Psoas muscle (tissue), 8 donors: Measurements from ENCODE around the gene NAAA. TPM values are rescaled to one million over a fixed set of nuclear protein-coding genes. Genes with fewer than 3 reads are reported as not detected.

ENCODE experiments used
- ATAC-seq, 4 donors: fragments of 200-7000 bp; cut with Tn5 transposase; one replicate each; pipeline ENCODE4 v1.9.1; 2020; ENCODE audit warnings: moderate library complexity in 3 of 4, mild to moderate bottlenecking in 2 of 4
- DNase-seq, 2 donors: peaks; one replicate each; pipeline ENCODE4 v3.0.0-alpha.2; 2020
- H3K27ac ChIP-seq: fragments of 200-600 bp; one replicate; pipeline ENCODE4 v1.8.0; 2022
- H3K27me3 ChIP-seq, 3 donors: fragments of 200-600 bp in 1 of 3; one replicate each; pipeline versions ENCODE4 v1.6.1 to v1.8.0; 2013 to 2022; ENCODE audit warnings: low read length in 2 of 3, mild to moderate bottlenecking in 2 of 3, moderate library complexity in 1 of 3; ENCODE audit not compliant: insufficient read depth in 3 of 3
- H3K36me3 ChIP-seq, 2 donors: fragments of 200-600 bp in 1 of 2; one replicate each; pipeline versions ENCODE4 v1.6.1 to v1.8.0; 2013 to 2022; ENCODE audit warnings: low read depth in 1 of 2, mild to moderate bottlenecking in 1 of 2, moderate library complexity in 1 of 2; ENCODE audit not compliant: insufficient read depth in 1 of 2
- H3K4me1 ChIP-seq: fragments of 200-600 bp; one replicate; pipeline ENCODE4 v1.8.0; 2022
- H3K4me3 ChIP-seq: fragments of 200-600 bp; one replicate; pipeline ENCODE4 v1.8.0; 2022; ENCODE audit warnings: mild to moderate bottlenecking
- H3K9me3 ChIP-seq: fragments of 200-600 bp; one replicate; pipeline ENCODE4 v1.8.0; 2022
- WGBS, 3 donors: extraction: QIAGEN DNeasy Blood & Tissue Kit; methylation state at CpG; one replicate each; pipeline versions ENCODE4 v1.1.6 to v1.1.7; 2013; 5-methylcytosine and 5-hydroxymethylcytosine counted together
- intact Hi-C, 2 donors: fragments of 100-400 bp; cut with DNase I; formaldehyde crosslinking; loops; one replicate each; pipeline versions ENCODE4 v1.11.0 to v1.14.2; 2022
- polyA plus RNA-seq, 3 donors: library from polyadenylated mRNA; stranded (reverse); fragments of 200-250 nt; gene quantifications; one replicate each; pipeline ENCODE4 v1.2.3, GENCODE V29; 2013
- total RNA-seq, 4 donors: library from RNA; stranded (reverse); fragmentation: NEBNext Ultra II Directional in 2 of 4; extraction: Animal tissue kit (Norgen Biotek cat#: 25700) in 2 of 4; gene quantifications; one replicate each; pipeline versions ENCODE4 v1.2.1 to v1.2.4, GENCODE V29; 2021 to 2023
- TF ChIP-seq, protein P1 (sequence below): fragments of 200-600 bp; IDR thresholded peaks from one replicate; pipeline ENCODE4 v1.8.0; 2022; ENCODE audit warnings: antibody characterized with exemption
- donor health status: healthy with polysubstance abuse.
- donor health status: DM: no; HTN: no; CAD: no; lungs with moderate emphysema.
- donor health status: Bipolar disorder and iron deficiency.
- donor health status: healthy.
- donor health status: DM: yes; HTN: yes; CAD: no.
- donor health status: DM: no; HTN: no; CAD: no.
- donor health status: DM: no; HTN: no; CAD: no.
- donor health status: DM: yes; HTN: yes; CAD: no.

NAAA gene
- total and polyA plus RNA-seq, 7 donors = 3.3 to 9.9 (median 5.2) TPM

DNA sequence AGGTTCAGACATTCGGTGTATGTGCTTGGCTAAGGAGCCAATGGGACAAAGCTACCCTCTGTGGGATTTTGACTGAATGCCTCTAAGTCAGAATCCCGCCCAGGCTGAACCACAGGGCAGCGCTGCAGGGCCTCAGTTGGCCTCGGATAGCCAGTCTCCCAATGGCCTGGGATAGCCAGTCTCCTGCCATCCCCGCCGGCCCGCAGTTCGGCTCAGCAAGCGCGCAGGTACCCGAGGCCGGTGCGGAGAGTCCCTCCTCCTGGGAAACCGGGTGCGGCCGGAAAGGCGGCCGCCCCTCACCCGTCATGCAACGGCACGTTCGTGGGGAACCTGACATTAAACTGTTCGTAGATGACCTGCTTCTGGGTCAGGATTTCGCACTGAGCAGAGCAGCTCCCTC, 54.7 kb downstream of the NAAA start:
- Histone ChIP-seq H3K4me1 (no peaks in the 10 kb centered on the region), H3K36me3 (no peaks in the 10 kb centered on the region), H3K27ac (no peak overlapping the region), H3K27me3 (no peaks in the 10 kb centered on the region), H3K9me3 (no peaks in the 10 kb centered on the region), H3K4me3 (no peak overlapping the region)
- intact Hi-C loops = no loop called here
- DNase-seq = no peak
- 62 to 66% (median 64%) methylated on average over 24 of the region's 24 CpGs for WGBS, 3 donors
- ATAC-seq = no peak
- TF ChIP-seq, protein P1, sequence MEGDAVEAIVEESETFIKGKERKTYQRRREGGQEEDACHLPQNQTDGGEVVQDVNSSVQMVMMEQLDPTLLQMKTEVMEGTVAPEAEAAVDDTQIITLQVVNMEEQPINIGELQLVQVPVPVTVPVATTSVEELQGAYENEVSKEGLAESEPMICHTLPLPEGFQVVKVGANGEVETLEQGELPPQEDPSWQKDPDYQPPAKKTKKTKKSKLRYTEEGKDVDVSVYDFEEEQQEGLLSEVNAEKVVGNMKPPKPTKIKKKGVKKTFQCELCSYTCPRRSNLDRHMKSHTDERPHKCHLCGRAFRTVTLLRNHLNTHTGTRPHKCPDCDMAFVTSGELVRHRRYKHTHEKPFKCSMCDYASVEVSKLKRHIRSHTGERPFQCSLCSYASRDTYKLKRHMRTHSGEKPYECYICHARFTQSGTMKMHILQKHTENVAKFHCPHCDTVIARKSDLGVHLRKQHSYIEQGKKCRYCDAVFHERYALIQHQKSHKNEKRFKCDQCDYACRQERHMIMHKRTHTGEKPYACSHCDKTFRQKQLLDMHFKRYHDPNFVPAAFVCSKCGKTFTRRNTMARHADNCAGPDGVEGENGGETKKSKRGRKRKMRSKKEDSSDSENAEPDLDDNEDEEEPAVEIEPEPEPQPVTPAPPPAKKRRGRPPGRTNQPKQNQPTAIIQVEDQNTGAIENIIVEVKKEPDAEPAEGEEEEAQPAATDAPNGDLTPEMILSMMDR = no peak

- Histone ChIP-seq H3K27ac (no peak overlapping the region), H3K36me3 (no peaks in the 10 kb centered on the region), H3K4me1 (no peaks in the 10 kb centered on the region), H3K27me3 (no peaks in the 10 kb centered on the region), H3K9me3 (no peaks in the 10 kb centered on the region), H3K4me3 (no peak overlapping the region)
- intact Hi-C loops = no loop called here
- no peak for ATAC-seq
- no peak for DNase-seq
- TF ChIP-seq, protein P1 = no peak
- 83 to 94% (median 91%) methylated on average over 3 of the region's 3 CpGs for WGBS, 3 donors
Measured at GRCh38 chr4:75881476-75881875, 59.3 kb downstream of the NAAA start.

- ATAC-seq (no peak), DNase-seq (no peak)
- no peaks in the 10 kb centered on the region for H3K27me3 ChIP-seq
- 60 to 76% (median 68%) methylated on average over 1 of the region's 1 CpG for WGBS, 3 donors
- H3K4me3 ChIP-seq = no peak overlapping the region
- H3K4me1 ChIP-seq = no peaks in the 10 kb centered on the region
- intact Hi-C loops = no loop called here
- no peak overlapping the region for H3K27ac ChIP-seq
- H3K36me3 ChIP-seq = no peaks in the 10 kb centered on the region
- H3K9me3 ChIP-seq = no peaks in the 10 kb centered on the region
- TF ChIP-seq, protein P1 = no peak
Measured at GRCh38 chr4:75880278-75880677, 60.5 kb downstream of the NAAA start.

DNA sequence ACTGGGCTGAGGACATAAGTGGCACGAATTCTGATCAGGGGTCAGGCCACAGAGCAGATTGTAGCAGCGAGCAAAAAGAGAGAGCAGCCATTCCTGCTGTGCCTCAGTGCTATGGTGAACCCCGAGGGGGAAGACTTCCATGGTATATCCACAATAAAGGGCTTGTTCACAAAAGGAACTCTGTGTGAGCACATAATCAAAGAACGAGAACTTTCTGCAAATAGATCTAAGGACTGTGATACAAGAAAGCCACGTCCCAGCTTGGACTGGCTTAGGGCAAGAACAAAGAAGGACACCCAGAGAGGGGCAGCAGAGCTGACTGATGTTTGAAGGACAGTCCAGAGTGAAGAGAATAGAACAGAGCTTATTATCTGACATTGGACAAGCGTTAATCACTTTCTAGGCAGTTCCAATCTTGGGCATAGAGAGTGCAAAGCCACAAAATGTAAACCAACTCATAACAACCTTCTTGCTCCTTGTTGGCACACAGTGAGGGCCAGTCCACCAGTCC, 62.5 kb downstream of the NAAA start:
- intact Hi-C loops = no loop called here
- TF ChIP-seq, protein P1 = no peak
- no peak for DNase-seq
- ATAC-seq = no peak
- no peak overlapping the region for H3K27ac ChIP-seq
- no peaks in the 10 kb centered on the region for H3K4me1 ChIP-seq
- H3K36me3 ChIP-seq = no peaks in the 10 kb centered on the region
- no peaks in the 10 kb centered on the region for H3K9me3 ChIP-seq
- no peak overlapping the region for H3K4me3 ChIP-seq
- H3K27me3 ChIP-seq = no peaks in the 10 kb centered on the region
- WGBS, 3 donors = 53 to 60% (median 60%) methylated on average over 6 of the region's 6 CpGs

DNA sequence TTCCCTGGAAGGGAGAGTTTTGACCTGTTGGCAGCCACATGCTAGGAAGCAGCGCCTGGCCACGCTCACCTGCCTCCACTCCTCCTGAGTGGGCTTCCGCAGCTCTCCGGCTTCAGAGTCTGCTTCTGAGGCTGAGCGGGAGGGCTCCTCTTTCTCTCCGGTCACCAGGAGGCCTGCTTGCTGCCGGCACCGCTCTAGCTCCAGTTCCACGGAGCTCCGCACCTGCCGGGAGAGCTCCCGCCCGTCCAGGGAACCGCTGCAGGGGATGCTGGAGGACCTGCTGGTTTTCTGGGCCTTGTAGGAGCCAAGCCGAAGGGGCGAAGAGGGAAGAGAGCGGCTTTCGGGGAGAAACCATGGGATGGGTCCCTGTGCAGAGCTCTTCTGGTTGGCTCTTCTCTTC, 64.6 kb downstream of the NAAA start:
- Histone ChIP-seq H3K4me3 (no peak overlapping the region), H3K36me3 (no peaks in the 10 kb centered on the region), H3K9me3 (no peaks in the 10 kb centered on the region), H3K4me1 (no peaks in the 10 kb centered on the region), H3K27ac (no peak overlapping the region), H3K27me3 (no peaks in the 10 kb centered on the region)
- no peak for ATAC-seq
- intact Hi-C loops = no loop called here
- no peak for DNase-seq
- WGBS, 3 donors = 77 to 86% (median 83%) methylated on average over 18 of the region's 18 CpGs
- TF ChIP-seq, protein P1 = no peak
